GM18909 (cell line): ENCODE data around the gene CAMSAP3.
A peak's percentile ranks its signal among the peaks of the same experiment; 100 is the strongest.
"Not testable (repeated sequence)": the region's sequence is repeated elsewhere in the genome, so short reads cannot be mapped to it uniquely, and the experiment has no call there.

Source experiments
- ATAC-seq: cut with Tn5 transposase; IDR thresholded peaks from one replicate; pipeline ENCODE4 v1.9.1; 2021; ENCODE audit warnings: mild to moderate bottlenecking; ENCODE audit not compliant: unreplicated experiment, poor library complexity

Gene CAMSAP3

DNA sequence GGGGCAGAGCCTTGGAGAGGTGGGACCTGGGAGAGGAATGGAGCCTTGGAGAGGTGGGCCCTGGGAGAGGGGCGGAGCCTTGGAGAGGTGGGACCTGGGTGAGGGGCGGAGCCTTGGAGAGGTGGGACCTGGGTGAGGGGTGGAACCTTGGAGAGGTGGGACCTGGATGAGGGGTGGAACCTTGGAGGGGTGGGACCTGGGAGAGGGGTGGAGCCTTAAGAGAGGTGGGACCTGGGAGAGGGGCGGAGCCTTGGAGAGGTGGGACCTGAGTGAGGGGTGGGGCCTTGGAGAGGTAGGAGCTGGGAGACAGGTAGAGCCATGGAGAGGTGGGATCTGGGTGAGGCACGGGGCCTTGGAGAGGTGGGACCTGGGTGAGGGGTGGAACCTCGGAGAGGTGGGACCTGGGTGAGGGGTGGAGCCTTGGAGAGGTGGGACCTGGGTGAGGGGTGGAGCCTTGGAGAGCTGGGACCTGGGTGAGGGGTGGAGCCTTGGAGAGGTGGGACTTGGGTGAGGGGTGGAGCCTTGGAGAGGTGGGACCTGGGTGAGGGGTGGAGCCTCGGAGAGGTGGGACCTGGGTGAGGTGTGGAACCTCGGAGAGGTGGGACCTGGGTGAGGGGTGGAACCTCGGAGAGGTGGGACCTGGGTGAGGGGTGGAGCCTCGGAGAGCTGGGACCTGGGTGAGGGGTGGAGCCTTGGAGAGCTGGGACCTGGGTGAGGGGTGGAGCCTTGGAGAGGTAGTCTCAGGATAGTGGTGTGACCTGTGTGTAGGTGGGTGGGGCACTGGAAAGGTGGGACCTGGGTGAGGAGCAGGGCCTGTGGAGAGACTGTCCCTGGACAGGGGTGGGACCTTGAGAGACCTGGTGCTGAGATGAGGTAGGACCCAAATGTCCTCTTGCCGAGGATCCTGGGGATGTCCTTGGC, 48.2 kb downstream of the CAMSAP3 start:
- not testable (repeated sequence) for ATAC-seq

DNA sequence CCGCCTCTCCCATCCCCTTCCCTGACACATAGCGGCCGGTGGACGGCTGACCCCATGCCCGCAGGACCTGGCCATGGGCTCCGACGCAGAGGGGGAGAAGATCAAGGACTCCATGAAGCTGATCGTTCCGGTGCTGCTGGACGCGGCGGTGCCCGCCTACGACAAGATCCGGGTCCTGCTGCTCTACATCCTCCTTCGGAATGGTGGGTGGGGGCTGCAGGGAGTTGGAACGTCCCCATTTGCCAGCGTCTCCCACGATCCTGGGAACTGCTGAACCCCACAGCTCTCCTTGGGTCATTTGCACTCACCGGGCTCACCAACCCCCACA, 48.9 kb downstream of the CAMSAP3 start:
- ATAC-seq, result no peak

DNA sequence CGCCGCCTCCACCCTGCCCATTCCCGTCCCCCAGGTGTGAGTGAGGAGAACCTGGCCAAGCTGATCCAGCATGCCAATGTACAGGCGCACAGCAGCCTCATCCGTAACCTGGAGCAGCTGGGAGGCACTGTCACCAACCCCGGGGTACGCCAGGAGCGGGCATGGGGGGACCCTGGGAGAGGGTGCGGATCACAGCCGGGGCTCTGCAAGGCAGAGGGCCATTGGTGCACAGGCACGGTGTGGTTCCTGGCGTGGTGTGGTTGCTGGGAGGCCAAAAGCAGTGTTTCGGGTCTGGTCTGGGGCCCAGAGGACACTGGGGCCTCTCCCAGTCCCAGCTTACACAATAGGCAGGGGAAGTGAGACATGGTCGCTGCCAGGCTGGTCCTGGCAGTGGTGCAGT, 49.5 kb downstream of the CAMSAP3 start:
- no peak for ATAC-seq

DNA sequence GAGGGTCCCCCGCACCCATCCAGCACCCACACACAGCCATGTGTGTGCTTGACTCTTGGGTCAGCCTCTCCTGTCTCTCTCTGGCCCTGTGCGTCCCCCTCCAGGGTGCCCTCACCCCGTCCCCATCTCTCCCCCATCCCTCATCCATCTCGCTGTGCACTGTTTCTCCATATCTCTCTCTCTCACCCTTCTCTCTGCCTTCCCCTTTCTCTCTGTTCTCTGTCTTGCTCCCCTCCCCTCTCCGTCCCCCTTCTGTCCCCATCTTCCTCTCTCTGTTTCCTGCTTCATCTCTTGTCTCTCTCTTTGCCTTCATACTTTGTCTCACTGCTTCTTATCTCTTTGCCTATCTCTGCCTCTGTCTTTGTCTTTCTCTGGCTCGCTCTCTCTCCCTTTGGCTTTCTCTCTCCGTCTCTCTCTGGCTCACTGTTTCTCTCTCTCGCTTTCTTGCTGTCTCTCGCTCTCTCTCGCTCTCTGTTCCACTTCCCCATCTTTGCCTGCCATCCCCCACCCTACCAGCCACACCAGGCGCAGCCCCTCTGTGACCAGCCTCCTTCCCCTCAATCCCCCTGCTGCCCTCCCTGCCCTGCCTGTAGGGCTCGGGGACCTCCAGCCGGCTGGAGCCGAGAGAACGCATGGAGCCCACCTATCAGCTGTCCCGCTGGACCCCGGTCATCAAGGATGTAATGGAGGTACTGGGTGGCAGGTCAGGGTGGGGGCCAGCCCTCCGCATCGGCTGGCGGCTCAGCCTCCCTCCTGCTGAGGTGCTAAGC, 50.2 kb downstream of the CAMSAP3 start:
- ATAC-seq, result no peak

DNA sequence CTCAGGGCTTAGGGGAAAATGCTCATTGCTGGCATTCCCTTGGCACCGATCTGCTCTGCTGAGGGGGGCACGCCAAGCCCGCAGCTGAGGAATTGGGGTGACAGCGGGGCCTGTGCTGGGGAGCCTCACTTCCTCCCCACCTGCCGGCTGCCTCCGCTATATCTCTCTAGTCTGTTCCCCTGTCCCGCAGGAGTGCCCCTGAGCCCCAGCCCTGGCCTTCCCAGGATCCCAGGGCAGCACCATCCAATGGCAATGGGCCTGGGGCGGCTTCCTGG, 50.7 kb downstream of the CAMSAP3 start:
- no peak for ATAC-seq

DNA sequence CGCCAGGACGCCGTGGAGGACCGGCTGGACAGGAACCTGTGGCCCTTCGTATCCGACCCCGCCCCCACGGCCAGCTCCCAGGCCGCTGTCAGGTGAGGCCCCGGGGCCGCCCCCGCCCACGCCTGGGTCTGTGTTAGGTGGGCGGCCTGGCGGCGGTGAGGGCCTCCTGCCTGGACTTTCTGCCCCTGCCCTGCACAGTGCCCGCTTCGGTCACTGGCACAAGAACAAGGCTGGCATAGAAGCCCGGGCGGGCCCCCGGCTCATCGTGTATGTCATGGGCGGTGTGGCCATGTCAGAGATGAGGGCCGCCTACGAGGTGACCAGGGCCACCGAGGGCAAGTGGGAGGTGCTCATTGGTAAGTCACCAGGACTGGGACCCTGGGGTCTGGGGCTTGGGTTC, 51.5 kb downstream of the CAMSAP3 start:
- ATAC-seq, result no peak

DNA sequence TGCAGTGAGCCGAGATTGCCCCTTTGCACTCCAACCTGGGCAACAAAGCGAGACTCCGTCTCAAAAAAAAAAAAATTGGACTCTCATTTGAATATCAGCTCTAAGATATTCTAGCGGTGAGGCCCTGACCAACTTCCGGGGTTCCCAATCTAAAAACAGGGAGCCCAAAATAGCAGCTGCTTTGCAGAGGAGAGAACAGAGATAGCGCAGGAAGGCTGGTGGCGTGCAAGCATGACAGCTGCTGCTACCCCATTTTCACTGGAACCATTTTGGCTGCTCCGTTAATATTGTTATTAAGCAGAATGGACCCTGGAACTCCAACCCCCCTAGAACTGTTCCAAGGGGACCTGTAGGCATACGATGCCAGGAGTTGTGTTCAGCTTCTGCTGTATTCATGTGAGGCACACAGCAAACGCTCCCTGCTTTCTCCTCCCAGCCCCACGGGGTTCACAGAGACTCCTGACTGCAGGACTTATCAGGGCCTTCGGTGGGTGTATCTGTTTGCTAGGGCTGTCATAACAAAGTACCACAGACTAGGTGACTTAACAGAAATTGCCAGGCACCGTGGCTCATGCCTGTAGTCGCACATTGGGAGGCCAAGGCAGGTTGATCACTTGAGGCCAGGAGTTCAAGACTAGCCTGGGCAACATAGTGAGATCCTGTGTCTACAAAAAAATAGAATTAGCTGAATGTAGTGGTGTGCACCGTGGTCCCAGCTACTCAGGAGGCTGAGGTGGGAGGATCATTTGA, 52.8 kb downstream of the CAMSAP3 start:
- ATAC-seq, result no peak

DNA sequence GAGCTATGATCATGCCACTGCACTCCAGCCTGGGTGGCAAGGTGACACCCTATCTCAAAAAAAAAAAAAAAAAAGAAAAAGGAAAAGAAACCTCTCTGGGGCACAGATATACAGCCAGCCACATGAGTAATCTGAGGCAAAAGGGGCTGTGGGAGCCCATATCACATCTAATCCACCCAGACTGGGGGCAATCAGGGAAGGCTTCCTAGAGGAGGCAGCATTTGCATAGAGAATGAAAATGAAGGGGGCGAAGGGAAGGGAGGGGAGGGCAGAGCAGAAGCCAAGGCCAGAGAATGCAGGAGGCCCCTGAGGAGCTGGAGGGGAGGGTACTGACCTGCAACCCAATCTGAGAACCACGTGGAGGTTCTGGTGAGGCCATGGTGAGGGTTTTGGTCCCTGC, 54.5 kb downstream of the CAMSAP3 start:
- ATAC-seq, result no peak

DNA sequence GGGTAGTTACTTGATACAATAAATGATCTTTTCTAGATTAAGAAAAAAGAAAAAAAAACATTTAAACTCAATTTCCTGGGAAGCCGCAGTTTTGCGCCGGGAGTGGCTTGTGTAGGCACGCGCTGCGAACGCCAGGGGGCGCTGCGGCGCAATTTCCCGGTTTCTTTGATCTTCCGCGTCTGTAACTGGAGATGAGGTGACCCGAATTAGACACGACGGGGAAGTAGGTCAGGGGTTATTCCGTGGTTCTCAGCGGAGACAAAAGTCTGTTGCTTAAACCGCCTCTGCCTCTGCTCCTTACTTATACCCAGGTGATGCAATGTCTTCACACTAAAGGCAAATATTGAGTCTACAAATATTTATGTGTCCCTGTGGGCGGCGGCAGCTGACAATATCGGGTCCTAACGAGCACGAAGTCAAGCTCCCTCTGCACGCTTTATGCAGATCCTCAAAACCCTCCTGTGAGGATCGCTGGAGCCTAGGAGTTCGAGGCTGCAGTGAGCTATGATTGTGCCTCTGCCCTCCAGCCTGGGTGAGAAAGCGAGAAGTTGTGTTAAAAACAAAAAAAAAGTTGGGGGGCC, 56.5 kb downstream of the CAMSAP3 start:
- ATAC-seq, result no peak

DNA sequence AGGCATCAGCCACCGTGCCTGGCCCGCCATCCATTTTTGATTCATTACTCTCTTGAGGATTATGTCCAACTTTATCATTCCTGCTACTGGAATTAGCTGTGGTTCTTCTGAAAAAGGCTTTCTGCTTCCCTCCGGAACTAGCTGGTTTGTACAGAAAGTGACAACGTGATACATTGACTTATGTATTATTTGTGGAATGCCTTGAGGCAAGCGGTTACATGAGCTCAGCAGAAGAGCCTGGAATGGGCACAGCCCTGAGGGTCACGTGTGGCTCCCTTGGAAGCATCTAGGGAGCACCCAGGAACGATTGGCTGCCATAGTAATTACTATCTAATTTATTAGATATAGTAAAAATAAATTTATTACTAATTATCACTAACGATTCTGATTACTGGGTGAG, 58.7 kb downstream of the CAMSAP3 start:
- ATAC-seq, result no peak

DNA sequence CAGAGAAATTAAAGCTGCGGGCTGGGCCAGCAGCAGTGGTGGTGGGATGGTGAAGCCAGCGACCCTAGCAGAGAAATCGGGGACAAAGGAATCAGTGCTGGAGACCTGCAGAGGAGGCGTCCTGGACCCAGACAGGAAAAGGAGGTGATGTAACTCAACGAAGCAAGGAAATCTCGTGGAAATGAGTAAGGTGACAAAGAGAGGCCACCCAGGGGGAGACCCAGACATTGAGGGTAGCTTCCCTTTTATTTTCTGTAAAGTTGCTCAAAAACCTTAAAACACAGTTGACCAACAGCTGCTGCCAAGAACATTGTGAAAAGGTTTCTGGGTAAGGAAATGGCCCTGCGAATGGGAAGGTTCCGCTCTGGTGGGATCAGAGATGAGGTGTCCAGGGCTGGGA, 59.9 kb downstream of the CAMSAP3 start:
- ATAC-seq, result no peak

DNA sequence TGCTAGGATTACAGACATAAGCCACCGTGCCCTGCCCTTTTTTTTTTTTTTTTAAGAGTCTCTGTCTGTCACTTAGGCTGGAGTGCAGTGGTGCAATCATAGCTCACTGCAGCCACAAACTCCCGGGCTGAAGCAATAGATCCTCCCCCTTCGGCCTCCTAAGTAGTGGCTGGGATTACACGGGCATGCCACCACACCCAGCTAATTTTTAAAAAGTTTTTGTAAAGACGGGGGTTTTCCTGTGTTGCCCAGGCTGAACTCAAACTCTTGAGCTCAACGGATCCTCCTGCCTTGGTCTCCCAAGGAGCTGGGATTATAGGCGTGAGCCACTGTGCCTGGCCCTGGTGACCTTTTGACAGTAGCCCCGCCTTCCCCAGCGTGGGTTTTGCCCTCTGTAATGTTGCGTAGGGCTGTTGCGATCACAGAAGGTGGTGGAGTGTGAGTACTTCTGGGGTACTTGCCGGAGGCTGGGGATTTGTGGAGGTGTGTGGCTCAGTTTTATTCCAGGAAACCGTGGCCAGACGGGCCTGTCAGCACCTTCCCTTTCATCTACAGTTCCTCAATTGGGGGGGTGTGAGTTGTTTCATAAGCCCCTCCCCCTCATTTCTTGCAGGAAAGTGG, 61.6 kb downstream of the CAMSAP3 start:
- ATAC-seq, result no peak

DNA sequence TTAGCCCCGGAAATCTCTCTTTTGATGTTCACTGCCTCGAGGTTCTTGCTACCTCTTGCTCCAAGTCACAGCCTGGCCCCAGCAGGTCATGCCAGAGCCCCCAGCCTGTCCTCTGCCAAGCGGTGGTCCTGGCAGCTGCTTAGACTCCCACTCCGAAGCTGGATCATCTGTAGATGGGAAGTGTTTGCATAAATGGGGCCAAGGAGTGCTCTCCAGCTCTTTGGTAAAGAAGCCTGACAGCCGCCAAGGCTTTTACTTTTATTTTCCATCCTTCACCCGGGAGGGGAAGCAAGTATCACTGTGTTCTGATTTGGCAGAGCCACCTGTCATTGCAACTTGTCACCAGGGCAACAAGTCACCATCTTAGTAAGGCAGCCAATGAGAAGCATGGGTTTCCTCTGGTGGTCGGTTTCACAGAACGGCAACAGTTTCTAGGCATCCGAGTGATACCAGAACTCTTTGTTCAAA, 62.6 kb downstream of the CAMSAP3 start:
- ATAC-seq, result peak; percentile 64

DNA sequence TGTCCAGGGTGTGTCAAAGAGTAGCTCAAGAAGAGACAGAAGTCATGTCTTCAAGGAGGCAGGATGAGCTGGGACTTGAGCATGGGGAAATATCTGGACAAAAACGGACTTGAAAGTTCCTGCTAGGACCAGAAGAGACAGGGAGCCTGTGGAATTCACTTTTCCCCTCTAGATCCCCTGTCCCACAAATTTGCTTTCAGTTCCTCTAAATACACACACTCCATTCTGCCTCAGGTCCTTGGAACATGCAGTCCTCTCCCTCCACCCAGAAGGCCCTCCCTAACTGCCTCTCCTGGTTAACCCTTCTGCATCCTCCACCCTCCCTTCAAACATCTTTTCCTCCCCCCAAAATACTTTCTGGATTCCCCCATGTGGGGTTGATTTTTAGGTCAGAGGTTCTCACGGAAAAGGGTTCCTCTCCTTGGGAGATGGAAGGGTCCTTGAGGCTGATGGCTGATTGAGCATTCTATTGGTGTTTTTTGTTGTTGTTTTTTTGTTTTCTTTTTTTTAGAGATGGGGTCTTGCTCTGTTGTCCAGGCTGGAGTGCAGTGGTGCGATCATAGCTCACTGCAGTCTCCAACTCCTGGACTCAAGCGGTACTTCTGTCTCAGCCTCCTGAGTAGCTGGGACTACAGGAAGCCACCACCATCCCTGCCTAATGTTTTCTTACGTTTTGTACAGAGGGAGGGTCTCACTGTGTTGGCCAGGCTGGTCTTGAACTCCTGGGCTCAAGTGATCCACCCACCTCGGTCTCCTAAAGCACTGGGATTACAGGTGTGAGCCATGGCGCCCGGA, 66.3 kb downstream of the CAMSAP3 start:
- ATAC-seq, result no peak

DNA sequence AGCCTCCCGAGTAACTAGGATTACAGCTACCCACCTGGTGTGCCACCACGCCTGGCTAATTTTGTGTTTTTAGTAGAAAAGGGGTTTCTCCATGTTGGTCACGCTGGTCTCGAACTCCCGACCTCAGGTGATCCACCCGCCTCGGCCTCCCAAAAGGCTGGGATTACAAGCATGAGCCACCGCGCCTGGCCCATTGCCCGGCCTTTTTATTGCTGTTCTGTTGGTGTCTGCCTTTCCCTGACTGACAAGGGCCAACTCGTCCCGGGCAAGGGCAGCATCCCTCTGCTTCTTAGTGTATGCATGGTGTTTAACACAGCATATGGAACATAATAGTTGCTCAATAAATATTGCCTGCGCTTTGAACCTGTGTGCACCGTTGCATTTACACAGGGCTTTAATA, 67.0 kb downstream of the CAMSAP3 start:
- ATAC-seq, result no peak

DNA sequence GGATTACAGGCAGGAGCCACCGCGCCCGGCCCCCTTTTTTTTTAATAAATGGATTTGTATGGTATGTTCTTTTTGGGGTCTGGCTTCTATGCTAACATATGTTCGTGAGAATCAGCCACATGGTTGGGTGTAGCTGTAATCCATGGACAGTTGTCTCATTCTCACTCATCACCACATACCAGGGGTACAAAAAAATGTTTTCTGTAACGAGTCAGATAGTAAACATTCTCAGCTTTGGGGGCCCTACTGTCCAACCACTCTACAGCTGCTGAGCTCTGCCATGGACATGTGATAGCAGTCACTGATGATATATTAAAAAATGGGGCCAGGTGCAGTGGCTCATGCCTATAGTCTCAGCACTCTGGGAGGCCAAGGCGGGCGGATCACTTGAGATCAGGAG, 68.0 kb downstream of the CAMSAP3 start:
- ATAC-seq, result no peak

DNA sequence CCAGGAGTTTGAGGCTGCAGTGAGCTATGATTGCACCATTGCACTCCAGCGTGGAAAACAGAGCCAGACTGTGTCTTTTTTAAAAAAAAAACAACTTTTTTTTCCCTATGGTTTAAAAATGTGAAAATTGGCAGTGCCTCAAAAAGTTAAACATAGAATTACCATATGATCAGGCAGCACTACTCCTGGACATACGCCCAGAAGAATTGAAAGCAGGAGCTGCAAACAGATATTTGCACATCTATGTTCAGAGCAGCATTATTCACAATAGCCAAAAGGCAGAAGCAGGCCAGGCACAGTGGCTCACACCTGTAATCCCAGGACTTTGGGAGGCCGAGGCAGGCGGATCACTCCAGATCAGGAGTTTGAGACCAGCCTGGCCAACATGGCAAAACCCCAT, 69.4 kb downstream of the CAMSAP3 start:
- ATAC-seq, result no peak
